Medulla oblongata (tissue), 1 donor: Measurements from ENCODE around the gene HECTD4.
"Not testable (repeated sequence)": the region's sequence is repeated elsewhere in the genome, so short reads cannot be mapped to it uniquely, and the experiment has no call there.

ENCODE experiments used
- DNase-seq: peaks from one replicate; pipeline ENCODE4 v3.0.0-alpha.2; 2015; ENCODE audit errors: extremely low spot score

HECTD4 gene, protein sequence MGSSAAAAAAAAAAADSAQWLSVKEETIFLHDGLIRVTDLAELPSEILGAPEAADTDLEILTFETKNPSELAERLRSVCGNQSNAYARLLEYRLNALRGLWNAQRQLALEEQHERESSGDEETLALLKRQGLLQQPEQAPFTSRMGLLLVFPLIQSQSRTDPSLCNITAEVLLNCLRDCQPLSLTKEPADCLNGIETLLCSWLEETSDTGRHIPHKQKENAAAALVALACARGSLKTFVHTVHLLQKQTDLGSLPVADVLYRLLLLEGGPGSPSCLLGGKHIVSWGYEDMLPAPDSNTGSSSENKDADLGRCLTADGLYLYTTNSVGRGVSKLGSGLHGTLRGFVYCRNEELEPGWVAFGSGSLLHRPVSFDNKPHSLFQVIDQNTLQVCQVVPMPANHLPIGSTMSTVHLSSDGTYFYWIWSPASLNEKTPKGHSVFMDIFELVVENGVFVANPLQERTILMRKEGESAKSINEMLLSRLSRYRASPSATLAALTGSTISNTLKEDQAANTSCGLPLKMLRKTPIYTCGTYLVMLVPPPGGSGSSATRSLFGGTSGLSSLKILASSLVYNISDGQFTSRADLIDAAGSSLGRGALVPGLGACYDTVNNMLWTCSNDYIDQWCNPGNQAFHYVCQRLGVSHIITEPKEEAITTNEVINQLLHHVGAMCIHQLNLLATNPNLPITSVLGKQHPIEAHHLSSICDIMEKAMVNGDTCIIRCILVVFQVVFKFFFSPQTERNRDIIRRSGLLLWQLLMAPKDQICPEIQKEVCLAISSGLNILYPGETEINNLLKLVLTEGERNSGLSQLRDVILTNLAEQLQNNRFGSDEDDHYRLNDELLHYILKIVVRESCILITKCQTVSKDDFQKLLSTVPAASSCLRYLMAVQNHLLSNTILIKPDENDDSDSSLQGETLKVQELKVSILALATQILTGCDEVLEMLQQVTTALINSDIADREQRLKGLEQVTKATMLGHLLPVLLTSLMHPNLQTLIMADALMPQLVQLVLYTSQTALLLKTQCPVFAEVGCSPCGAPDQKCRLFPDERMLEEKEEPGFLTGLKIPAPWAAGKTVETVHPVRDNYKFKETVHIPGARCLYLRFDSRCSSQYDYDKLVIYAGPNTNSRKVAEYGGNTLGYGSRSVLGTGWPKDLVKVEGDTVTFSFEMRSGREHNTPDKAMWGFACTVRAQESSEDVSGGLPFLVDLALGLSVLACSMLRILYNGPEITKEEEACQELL (N-terminal part only)

DNA sequence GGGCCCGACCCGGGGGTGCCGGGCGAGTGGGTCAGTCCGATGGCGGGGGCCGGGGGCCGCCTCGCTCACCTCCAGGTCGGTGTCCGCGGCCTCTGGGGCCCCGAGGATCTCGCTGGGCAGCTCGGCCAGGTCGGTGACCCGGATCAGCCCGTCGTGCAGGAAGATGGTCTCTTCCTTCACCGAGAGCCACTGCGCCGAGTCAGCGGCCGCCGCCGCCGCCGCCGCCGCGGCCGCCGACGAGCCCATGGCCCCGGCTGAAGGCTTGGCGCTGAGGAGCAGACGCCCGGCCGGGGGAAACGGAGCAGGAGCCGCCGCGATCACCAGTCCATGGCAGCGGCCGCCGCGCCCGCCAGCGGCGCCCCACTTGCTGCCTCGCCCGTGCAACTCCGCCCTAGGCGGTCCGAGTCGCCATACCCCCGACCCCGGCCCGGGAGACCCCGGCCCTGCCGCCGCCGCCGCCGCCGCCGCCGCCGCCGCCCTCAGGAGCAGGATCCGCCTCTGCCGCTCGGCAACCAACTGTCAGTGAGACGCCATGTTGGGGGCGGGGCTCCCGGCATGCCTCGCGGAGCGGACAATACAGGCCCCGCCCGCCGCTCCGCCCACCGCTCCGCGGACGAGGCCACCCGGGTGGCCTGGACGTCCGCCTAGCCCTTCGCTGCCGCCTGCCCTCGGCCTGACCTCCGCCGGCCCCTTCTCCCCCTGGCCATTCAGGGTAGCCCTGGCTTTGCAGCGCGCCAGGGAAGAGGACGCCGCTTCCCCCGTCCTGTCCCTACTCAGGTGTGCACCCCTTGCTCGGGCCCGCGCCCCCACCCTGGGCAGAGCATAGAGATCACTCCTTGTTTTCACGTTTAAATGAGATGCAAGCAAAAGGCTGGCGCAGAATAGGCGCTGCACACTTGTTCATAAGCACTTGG is at the start of gene HECTD4:
TSS of gene HECTD4 (minus strand) at position 549 of the 914 bp plus-strand sequence. CDS start at position 246, 303 bp downstream.
- DNase-seq: peak; percentile 95

DNA sequence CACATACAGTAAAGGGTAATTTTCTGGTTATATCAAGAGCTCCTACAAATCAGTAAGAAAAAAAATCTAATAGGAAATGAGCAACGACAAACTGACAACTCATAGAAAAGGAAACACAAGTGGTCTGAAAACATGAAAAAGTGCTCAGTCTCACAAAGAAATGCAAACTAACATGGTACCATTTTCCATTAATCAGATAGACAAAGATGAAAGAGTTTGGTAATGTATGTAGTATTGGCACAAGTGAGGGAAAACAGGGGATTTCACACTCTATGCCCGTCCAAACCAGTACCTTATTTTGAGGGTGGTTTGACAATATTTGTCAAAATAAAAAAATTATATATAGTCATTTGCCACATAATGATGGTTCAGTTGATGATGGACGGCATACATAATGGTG is 49.7 kb upstream of the HECTD4 start:
- no peak for DNase-seq

DNA sequence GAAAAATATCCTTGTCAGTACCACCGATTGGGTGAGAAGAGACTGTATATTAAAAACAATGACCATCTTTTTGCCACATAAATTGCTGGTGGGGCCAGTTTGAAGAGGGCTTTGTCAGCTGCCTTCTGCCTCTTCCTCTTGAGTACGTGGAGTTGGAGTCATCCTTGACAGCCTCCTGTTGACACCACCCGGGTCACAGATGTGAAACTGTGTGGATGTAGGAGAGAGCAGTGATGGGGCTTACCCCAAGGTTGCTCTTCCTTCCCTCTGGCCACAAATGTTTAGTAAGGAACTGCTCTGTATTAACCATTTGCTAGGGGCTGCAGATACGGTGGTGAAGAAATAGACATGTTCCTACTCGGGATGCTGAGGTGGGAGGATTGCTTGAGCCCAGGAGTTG is 48.7 kb upstream of the HECTD4 start:
- no peak for DNase-seq

DNA sequence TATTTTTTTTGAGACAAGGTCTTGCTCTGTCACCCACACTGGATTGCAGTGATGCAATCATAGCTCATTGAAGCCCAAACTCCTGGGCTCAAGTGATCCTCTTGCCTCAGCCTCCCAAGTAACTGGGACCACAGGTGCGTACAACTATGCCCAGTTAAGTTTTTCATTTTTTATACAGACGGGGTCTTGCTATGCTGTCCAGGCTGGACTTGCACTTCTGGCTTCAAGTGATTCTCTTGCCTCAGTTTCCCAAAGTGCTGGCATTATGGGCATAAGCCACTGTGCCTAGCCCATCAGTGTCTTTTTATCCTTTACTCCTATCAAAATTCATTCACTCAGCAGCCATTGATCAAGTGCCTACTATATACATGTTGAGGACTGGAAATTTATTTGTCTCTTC is 45.5 kb upstream of the HECTD4 start:
- DNase-seq: no peak

DNA sequence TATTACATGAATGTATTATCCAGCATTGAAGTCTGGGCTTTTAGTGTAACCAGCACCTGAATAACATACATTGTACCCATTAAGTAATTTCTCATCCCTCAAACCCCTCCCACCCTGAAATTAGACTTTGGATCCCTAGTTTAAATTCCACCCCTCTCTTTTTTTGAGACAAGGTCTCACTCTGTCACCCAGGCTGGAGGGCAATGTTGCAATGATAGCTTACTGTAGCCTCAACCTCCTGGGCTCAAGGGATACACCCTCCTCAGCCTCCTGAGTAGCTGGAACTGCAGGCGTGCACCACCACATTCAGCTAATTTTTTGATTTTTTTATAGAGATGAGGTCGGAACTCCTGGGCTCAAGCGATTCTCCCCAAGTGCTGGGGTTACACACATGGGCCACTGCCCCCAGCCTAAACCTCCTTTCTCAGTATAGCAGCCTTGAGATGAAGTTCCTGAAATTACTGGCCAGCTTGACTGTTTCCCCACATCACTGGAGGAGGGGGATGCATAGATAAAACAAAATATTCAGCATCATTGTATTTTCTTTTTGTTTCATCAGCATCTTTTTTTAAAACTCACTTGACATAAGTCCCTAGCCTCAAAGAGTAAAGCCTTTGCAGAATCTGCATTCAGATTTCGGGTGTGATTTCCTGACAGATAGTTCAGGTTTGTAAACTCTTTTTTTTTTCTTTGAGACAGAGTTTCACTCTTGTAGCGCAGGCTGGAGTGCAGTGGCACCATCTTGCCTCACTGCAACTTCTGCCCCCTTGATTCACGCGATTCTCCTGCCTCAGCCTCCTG is 43.6 kb upstream of the HECTD4 start:
- no peak for DNase-seq

DNA sequence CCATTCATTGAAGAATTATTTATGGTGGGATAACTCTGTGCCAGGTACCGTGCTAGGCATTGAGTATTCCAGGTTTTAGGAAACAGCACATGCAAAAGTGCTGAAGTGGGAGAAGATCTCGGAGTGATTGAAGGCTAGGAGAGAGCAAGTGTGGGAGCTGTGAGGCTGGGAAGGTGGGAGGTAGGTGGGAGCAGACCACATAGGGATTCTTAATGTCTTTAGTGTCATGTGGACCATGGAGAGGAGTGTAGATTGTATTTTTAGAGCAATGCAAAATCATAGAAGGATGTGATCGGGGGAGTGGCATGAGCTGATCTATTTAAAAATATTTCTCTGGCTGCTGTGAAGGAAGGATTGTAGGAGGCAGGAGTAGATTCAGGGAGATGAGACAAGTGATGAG is 41.9 kb upstream of the HECTD4 start:
- DNase-seq: no peak

DNA sequence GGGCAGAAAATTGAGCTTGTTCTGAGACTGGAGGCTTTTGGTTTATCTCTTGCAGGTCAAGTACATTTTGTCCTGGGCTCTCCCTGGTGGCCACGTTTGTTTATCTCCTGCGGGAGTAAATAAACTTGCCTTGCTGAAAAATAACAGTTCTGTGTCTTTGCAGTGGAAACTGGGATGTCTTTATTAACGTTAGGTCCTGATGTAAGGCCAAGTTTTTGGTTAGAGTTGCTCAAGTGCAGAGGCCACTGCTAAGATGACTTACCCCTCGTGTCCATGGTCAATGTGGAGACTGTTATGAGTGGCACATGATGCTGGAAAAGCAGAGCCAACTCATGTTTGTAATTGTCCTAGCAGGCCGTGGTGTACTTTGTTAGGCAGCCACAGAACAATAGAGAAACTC is 40.3 kb upstream of the HECTD4 start:
- DNase-seq: peak; percentile 84

DNA sequence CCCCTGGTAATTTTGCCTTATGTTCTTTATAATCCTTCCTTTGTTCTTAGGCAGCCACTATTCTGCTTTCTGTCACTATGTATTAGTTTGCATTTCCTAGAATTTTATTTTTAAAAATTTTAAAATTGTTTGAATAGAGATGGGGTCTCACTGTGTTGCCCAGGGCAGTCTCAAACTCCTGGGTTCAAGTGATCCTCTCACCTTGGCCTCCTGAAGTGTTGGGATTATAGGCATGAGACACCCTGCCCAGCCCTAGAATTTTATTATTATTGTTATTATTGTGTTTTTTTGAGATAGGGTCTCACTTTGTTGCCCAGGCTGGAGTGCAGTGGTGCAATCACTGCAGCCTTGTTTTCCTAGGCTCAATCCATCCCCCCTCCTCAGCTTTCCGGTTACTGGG is 39.1 kb upstream of the HECTD4 start:
- no peak for DNase-seq

DNA sequence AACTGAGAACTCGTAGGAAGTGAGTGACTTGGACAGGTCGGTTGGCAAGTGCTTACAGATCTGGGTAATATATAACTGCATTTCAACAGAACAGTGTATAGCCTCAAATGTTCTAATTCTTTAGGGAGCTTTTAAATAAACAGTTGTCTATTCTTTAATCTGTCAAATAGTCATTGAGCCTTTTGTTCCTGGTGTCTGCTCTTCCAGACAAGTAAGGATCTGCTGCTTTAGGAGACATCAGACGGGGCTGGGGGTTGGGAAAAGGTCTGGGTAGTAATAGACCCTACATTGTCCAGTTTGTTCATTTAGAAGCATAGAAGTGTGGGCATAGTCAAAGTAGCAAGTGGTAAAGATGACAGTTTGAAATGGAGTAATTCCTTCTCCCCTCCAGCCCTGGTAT is 38.5 kb upstream of the HECTD4 start:
- peak; percentile 27 for DNase-seq

DNA sequence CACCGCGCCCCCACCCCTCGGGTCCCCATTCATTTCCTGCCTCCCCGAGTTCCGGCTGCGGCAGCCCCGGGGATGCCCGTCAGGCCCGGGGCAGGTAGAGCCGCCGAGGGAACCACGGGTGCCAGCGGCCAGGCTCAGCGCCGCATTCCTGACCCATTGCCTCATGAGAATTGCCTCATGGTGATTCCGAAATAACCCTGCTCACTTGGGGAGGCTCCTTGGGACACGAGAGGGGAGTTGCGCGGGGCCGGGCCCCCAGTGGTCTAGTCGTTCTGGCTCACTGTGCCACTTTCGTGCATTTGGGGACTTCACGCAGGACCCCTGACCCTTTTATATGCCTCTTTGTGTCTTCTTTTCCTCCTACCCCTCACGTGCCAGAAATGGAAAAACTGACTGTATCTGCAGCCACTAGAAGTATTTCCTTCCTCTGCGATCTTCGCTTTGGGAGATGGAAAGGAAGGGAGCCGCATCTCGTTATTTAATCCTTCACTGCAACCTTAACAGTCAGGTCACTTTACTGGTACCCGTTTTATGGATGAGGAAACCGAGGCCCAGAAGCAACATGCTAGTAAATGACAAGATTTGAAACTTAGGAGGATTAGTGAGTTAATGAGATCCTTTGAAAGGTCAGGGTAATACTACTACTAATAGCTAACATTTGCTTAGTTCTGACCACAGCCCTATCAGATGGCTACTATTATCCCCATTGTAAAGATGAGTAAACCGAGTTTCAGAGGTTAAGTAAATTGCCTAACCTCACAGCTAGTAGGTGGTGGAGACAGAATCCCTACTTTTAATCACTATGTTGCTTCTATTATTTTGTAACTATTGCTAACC is 37.3 kb upstream of the HECTD4 start:
- peak; percentile 38 for DNase-seq

DNA sequence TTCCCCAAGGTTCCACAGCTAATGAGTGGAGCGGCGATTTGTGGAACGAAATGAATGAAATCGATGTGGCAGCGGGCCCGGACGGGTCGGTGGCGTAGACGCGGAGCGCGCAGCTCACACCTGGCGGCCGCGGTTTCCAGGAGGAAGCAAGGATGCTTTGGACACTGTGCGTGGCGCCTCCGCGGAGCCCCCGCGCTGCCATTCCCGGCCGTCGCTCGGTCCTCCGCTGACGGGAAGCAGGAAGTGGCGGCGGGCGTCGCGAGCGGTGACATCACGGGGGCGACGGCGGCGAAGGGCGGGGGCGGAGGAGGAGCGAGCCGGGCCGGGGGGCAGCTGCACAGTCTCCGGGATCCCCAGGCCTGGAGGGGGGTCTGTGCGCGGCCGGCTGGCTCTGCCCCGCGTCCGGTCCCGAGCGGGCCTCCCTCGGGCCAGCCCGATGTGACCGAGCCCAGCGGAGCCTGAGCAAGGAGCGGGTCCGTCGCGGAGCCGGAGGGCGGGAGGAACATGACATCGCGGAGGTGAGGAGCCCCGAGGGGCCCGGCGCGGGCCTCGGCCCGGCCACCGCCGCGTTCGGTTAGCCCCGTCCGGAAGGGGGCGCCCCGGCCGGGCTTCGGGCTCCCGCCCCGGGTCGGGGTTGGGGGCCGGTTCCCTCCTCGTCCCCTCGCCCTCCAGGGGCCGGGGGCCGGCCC is 36.5 kb upstream of the HECTD4 start, which contains the start of gene PTPN11:
TSS of gene PTPN11 (plus strand) at position 340 of the 689 bp plus-strand sequence. CDS start at position 505, 165 bp downstream.
- peak; percentile 80 for DNase-seq

DNA sequence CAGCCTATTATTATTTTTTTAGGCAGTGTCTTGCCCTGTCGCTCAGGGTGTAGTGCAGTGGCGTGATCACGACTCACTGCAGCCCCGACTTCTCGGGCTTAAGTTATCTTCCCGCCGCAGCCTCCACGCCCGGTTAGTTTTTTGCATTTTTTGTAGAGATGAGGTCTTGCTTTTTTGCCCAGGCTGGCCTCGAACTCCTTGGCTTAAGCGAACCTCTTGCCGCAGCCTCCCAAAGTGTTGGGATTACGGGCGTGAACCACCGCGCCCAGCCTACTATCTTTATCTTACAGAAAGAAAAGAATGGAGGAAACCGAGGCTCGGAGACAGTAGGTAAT is 36.0 kb upstream of the HECTD4 start:
- DNase-seq: no peak

DNA sequence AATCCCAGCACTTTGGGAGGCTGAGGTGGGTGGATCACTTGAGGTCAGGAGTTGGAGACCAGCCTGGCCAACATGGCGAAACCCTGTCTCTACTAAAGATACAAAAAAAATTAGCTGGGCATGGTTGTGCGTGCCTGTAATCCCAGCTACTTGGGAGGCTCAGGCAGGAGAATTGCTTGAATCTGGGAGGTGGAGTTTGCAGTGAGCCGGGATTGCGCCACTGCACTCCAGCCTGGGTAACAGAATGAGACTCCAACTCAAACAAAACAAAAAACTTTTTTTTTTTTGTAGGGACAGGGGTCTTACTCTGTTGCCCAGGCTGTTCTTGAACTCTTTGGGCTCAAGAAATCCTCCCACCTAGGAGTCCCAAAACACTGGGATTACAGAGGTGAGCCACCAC is 33.2 kb upstream of the HECTD4 start:
- DNase-seq: not testable (repeated sequence)

DNA sequence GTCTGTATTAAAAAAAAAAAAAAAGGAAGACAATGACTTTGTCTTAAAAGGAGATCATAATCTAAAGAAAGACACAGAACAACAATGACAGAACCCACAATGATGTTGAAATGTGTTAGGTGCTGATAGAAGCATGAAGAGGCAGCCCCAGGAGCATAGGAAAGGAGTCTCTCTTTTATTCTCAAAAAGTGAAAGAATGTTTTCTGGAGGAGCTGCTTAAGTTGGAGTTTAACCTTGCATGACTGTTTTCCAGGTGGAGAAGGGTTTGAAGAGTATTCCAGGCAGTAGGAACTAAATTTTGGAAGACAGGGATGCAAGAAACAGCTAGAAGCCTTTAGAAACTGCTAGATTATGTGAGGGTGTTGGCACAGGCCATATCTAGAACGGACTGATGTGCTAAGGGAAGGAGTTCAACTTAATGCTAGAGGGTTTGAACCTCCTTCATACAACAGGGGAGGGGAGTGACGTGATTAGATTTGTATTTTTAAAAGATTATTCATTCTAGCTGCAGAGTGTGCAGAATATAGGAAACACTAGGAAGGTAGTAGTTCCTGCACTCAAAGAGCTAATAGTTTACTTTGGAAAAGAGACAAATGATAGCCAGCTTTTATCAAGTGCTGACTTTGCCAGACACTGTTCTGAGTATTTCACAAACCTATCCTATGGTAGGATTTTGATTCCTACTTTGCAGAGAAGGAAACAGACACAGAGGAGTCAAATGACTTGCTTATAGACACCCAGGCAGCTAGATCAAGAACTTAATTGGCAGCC is 31.8 kb upstream of the HECTD4 start:
- no peak for DNase-seq

DNA sequence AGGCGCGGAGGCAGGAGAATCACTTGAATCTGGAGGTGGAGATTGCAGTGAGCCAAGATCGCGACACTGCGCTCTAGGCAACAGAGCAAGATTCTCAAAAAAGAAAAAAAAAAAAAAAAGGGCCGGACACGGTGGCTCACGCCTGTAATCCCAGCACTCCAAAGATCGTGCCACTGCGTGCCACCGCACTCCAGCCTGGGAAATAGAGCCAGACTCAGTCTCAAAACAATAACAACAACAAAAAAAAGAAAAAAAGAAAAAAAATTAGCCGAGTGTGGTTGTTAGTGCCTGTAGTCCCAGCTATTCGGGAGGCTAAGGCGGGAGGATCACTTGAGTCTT is 27.6 kb upstream of the HECTD4 start:
- DNase-seq: no peak

DNA sequence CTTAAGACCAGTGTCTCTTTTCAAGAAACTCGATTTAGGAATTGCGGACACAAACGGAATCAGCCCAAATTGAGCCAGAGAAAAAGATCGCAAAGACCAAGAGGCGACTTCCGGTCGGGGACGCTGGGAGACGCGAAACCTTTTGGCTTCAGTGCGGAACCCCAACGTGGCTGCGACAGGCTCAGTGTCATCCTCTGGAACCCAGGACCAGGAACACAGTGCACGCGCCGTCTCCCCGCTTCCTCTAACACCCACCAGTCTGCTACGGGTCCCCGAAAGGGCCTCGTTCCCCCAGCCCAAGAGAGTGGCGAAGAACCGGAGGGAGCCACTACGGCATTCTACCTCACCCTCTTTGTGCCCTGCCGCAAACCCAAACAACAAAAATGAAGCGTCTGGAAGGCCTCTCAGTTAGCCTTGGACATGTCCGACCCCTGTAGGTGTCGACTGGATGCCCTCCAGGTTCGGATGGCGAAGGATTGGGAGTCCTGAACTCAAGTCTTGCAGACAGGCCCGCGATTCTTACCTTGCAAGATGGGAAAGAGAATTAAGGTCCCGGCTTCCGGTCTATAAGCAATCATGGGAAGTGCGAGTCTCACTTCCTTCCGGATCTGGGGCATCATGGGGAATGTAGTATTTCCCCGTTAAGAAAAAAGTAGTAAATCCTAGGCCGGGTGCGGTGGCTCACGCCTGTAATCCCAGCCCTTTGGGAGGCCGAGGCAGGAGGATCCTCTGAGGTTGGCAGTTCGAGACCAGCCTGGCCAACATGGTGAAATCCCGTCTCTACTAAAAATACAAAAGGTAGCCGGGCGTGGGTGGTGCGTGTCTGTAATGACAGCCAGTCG is 27.1 kb upstream of the HECTD4 start, which contains the start of gene RPL6:
TSS of gene RPL6 (minus strand) at position 542 of the 842 bp plus-strand sequence. CDS start 949 bp downstream, outside the sequence.
- DNase-seq: peak; percentile 96

DNA sequence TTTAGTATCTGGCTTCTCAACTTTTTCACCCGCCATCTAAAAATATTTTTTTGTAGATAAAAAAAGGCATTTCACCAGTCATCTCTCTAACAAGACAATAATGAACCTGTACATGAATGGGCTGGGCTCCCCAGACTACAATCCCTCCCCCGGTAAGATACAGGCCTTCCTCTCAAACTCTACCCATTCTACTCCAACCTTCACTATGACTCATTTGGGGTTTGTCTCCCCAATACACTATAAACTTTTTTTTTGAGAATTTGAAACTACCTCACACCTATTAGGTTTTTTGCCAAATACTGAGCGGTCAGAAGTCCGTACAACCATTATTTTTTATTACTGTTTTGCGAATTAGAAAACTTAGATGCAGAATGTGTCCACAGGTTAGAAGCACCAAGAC is 26.4 kb upstream of the HECTD4 start:
- no peak for DNase-seq
